Activated CD4-positive, alpha-beta T cell treated with anti-CD3 and anti-CD28 coated beads for 48 hours (primary cell): ENCODE data around the gene MRPL46.
"Not testable (repeated sequence)": the region's sequence is repeated elsewhere in the genome, so short reads cannot be mapped to it uniquely, and the experiment has no call there.

ENCODE experiments used
- DNase-seq: peaks from one replicate; pipeline ENCODE4 v3.0.0-alpha.2; 2020

Gene MRPL46

DNA sequence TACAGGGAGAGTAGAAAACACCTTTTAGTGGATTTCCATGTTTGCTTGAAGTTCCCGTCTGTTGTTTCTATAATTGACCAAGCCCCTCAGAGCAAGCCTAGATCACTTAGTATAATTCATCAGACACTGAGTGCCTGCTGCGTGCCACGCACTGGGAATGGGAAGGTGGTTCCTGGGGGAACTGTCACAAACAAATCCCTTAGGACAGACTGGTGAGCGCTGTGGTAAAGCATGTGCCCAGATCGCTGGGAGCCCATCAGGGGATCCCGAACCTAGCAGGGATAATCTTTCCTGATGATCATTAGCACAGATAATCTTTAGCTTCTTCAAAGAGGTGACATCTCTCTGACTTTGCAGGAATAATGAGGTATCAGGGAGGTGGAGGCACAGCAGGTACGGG is 9.9 kb upstream of the MRPL46 start:
- no peak for DNase-seq

DNA sequence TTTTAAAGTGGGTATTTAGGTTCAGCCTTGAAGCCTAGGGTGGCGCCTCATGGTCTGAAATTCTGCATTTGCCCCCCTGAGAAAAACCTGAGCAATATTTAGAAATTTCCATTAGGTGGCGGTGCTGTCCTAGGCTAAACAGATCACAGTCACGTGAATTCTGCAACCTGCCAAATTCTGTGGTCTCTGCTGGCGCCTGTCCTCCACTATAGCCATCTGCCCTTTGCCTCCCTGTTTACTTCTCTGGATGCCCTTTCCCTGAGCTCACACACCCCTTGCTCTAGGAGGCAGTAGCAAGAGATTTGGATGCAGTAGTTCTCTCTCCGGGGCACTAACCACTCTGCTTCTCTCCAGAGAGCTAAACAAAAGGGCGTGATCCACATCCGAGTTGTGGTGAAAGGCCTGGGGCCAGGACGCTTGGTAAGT is 9.5 kb upstream of the MRPL46 start:
- DNase-seq, result peak; percentile 14

DNA sequence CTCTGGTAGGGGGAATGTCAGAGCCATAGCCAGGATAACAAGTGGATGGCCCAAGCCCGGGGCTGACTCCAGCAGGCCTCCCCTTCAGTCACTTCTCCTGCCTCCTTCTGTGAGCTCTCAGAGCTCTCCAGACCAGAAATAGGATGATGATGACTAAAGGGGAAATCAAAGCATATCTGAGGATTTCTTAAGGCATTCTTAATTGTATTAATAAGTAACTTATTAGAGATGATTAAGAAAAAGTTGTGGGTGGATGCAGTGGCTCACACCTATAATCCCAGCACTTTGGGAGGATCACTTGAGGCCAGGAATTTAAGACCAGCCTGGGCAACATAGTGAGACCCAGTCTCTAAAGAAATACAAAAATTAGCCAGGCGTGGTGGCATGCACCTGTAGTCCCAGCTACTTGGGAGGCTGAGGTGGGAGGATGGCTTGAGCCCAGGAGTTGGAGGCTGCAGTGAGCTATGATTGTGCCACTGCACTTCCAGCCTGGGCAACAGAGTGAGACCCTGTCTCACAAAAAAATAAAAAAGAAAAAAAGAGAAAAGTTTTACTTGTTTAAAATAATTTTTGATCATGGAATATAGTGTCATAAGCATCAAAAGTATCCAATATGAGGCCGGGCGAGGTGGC is 6.6 kb upstream of the MRPL46 start:
- DNase-seq, result not testable (repeated sequence)

DNA sequence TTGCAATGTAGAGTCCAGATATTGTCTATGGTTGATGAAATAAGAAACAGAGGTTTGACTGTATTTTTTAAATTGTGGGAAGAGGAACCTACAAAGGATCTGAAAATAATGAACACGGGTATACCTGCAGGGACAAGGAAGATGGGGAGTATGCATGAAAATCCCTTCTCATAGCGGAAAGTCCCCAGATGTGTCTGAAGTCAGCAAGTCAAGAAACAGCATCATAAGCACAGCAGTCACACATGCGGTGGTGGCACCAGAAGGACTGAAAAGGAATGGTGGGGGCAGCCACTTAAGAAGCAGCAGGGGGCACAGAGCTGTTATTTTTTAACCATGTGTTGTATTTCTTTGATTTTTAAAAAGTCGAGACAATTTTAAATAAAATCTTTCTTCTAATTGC is 5.0 kb upstream of the MRPL46 start:
- DNase-seq, result no peak

- DNase-seq, result no peak
Measured at GRCh38 chr15:88470625-88471372, 3.6 kb upstream of the MRPL46 start.

DNA sequence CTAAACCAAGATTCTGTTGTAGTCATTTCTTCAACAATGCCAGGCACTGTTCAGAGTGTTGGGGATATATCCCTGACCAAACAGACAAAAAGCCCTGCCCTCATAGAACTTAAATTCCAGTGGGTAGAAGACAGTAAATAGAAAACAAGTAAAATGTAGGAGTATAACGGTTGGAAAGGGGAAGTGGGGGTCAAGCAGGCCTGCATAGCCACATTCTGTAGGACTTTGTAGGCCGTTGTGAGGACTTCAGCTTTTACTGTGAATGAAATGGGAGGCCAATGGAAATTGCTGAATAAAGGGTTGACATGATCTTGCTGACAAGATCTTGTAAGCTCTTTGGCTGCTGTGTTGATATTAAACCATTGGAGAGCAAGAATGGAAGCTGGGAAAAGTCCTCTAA is 2.1 kb upstream of the MRPL46 start:
- no peak for DNase-seq

DNA sequence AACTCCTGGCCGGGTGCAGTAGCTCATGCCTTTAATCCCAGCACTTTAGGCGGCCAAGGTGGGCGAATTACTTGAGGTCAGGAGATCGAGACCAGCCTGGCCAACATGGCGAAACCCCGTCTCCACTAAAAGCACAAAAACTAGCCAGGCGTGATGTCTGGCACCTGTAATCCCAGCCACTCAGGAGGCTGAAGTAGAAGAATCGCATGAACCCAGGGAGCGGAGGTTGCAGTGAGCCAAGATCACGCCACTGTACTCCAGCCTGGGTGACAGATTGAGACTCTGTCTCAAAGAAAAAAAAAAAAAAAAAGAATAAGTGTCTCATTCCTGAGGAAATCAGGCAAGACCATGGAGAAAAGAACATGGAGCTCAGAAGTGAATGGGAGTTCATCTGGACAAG is 1.5 kb upstream of the MRPL46 start:
- not testable (repeated sequence) for DNase-seq

GRCh38 chr15:88467935-88468528 is 844 bp upstream of the MRPL46 start:
- peak; percentile 22 for DNase-seq

DNA sequence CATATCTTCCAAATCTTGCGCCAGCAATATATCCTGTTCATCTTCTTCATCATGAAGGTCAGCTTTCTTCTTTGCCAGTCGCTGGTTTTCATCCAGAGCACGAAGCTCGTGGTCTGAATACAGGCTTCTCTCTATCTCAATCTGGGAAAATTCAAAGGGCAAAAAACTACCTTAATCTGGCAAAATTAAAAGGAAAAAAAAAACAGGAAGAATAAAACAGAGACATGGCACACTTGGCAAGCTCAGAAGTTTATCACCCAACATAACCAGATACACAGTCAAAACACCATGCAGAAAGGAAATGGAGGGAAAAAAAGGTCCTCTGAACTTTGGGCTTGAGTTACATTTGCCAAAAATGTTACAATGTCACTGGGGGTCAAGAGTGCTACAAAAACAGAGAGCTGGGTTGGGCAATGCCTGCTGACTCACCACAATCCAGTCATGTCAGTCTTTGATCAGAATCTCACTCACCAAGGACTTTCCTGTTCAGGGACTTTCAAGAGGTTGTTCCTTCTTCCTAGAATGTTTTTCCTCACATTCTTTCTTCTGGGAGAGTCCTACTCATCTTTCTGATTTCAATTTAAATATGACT is 1.5 kb downstream of the MRPL46 start:
- DNase-seq, result peak; percentile 56

DNA sequence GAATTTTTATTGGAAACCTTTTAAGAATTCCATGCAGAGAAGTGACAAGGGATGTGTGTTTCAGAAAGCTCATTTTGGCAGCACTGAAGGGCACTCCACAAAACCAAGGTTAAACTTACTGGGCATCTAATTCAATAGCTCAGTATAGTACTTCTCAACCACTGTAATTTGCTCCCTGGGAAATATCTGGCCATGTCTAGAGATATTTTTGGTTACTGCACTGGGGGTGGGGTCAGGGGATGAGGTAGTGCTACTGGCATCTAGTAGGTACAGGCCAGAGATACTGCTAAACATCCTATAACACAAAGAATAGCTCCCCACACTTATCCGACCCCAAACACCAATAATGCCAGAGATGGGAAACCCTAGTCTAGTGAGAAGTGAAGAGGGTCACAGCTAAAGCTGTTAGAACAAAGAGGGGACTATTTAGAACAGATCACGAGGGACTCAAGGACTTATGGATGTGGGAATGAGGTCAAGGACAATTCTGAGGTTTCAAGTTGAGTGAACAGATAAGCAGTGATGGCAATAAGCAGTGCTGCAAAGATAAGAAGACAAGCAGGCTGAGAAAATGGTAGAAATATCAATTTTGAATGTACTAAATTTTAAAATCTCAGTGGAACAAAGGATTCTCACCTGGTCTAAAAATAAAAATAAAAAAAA is 3.2 kb downstream of the MRPL46 start:
- DNase-seq, result no peak

GRCh38 chr15:88456733-88457132 is 10.5 kb downstream of the MRPL46 start:
- DNase-seq, result no peak

GRCh38 chr15:88454867-88455810 is 12.0 kb downstream of the MRPL46 start:
- peak; percentile 67 for DNase-seq

GRCh38 chr15:88454236-88454635 is 13.0 kb downstream of the MRPL46 start:
- no peak for DNase-seq

DNA sequence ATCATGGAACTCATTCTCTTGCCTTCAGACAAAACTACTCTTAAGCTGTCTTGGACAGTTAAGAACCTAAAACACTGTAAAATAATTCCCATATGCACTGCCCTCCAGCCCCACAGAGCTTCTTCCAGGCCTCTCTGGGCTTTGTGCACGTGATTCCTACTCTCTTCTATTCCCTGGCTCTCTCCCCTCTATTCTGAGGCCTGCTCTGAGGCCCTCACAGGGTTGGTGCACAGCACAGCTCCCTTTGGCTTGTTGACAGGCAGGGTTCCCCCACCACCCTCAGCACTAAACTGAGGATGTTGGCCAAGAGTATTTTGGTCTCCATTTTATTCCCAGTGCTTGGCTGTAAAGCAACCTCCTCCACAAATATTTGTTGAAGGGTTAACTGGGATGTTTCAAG is 13.5 kb downstream of the MRPL46 start:
- DNase-seq, result no peak

DNA sequence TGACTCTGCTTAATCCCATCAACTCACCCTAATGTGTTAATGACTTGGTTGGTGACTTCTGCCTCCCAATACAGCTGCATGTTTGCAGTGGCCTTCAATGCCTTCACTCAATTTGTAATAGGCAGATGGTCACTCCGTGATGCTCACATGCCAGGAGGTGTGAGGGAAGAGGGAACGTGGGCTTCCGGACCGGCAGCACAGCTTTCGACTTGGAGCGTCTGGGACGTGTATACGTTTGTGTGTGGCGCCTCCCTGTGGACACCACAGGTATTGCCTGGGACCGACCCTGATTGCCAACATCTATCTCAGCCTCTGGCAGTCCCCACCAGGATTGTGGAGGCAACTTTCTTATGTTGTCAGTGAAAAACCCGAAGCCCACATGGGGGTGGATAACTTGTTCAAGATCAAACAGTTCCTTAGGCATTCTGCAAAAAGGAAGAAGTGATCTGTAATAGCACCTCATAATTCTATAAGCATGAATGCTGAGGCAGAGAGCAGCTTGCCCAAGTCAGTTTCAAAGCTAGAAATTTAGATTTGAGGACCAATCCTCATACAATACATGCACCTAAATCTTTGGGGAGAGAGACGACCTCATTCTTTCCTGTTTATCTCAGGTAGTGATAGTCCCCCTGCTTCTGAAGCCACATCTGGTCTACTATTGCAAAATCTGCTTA is 16.9 kb downstream of the MRPL46 start:
- peak; percentile 90 for DNase-seq

DNA sequence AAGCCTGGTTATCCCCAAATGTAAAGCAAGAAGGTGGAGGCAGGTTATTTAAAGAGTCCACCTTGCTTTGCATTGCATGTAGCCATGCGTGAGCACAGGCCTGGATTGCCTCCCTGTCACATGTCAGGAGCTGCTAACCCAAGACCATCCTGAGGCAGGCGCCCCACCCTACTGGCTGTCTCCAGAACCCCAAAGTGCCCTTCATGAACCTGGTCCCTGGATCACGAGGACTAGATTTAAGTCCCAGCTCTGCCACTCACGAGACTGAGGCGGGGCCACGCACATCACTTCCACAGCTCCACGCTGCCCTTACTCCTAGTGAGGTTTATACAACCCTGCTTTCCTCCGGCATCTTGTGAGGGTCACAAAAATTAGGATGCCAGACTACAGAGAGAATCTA is 17.6 kb downstream of the MRPL46 start:
- no peak for DNase-seq

GRCh38 chr15:88448991-88449461 is 18.2 kb downstream of the MRPL46 start:
- no peak for DNase-seq

GRCh38 chr15:88447741-88448140 is 19.4 kb downstream of the MRPL46 start:
- no peak for DNase-seq

DNA sequence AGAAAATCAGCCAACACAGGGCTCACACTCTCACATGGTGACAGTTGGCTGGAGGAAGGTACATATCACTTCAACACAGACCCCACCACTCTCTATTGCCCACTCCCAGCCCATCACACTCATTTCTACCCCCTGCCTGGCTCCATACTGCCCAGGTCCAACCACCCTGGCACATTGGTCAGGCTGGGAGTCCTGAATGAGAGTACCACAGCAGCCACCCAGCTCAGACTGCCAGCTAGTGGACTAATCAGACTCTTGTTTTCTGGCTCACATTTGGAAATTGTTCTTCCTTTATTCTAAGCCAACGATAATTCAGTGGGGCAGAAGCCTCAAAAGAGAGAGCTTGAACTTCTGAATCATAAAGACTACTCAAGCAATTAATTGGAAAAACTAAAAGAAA is 20.0 kb downstream of the MRPL46 start:
- no peak for DNase-seq

DNA sequence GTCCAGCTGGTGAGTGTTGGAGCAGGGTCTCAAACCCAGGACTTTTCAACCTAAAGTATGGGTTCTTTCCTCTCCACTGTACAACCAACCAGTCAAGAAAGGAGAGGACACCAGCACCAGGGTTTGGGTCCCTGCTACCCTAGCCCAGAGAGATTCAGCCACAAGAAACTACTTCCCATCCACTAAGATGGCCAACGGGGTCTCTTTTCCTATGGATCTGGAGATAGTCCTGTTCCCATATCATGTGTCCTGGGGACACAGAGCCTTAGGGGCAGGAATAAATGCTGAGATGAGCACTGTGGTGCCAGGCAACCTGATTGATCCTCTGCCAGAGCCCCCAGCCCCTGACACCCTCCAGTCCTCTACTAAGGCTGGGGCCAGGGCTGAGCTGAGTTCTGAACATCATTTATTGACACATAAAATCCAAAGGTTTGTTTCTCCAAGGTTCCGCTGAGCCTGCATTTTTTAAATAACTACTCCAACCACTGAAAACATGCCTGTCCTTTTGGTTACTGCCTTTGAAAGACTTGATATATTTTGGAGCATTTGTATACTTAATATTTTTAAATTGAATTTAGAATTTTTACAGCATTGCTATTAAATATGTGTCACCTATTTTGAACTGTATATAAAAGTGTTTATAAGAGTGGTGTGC is 26.0 kb downstream of the MRPL46 start:
- DNase-seq, result no peak

DNA sequence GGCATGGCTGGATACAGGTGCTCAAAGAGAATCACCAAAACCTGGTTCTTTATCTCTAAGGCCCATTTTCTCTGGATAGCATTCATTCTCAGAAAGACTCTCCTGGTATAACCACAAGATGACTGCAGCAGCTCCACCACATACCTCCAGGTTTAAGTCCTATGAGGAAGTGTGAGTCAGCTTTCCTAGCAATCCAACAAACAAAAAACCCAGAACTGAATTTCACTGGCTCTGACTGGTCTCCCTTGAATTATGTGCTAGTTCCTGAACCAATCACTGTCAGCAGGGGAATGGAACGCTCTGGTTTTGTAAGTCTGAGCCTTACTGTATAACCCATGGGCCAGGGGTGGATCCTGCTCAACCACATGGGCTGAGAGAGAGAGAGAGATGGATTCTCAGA is 27.2 kb downstream of the MRPL46 start:
- DNase-seq, result no peak
